GM12864 (cell line): ENCODE measurements around the gene ZFPM1.

Source experiments
- DNase-seq: peaks from one replicate; pipeline ENCODE4 v3.0.0-alpha.2; 2011; ENCODE audit warnings: low read depth
- H3K4me3 ChIP-seq: 2 replicates; pipeline ENCODE4 v1.5.1; 2011; ENCODE audit warnings: mild to moderate bottlenecking, low read depth, low read length, control low read depth
- CTCF ChIP-seq: IDR thresholded peaks from 2 replicates; pipeline ENCODE4 v1.5.1; 2011; ENCODE audit warnings: low read depth, mild to moderate bottlenecking, moderate library complexity, low read length, control low read depth, inconsistent platforms; ENCODE audit errors: missing control alignments

Gene ZFPM1

DNA sequence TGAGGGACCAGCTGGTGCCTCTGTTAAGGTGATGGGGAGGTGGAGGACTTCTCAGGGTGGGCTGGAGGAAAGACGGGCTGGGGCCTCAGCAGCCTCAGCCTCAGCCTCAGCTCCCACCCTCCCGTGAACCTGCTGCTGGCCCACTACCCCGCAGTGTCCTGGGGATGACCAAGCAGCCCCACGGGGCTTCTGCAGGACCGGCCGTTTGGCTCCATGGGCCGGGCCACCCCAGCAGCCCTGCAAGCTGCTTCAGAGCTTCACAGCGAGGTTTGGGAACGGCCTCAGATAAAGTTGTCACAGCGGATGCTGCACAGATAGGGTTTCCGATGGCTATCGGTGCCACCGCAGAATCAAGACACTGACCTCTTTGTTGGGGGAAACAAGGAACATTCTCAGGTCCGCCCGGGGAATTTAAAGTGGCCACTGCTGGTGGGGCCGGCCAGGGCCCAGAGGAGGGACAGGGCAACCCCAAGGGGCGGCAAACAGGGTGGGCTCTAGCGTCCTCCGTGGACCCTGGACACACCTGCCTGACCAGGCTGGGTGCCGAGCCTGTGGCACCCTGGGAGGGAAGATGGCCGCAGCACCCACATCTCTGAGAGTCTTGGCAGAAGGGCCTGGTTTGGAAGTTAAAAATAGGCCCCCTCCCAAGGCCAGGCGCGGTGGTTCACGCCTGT lies 69.3 kb downstream of the ZFPM1 start:
- TF ChIP-seq CTCF, result no peak
- no peak for DNase-seq
- no peak overlapping the region for H3K4me3 ChIP-seq

- DNase-seq, result no peak
- H3K4me3 ChIP-seq, result no peak overlapping the region
- TF ChIP-seq CTCF, result no peak
These were observed 70.5 kb downstream of the ZFPM1 start for GRCh38 chr16:88523309-88524161.

GRCh38 chr16:88524274-88524972 lies 71.3 kb downstream of the ZFPM1 start:
- no peak overlapping the region for H3K4me3 ChIP-seq
- DNase-seq, result no peak
- no peak for TF ChIP-seq CTCF

DNA sequence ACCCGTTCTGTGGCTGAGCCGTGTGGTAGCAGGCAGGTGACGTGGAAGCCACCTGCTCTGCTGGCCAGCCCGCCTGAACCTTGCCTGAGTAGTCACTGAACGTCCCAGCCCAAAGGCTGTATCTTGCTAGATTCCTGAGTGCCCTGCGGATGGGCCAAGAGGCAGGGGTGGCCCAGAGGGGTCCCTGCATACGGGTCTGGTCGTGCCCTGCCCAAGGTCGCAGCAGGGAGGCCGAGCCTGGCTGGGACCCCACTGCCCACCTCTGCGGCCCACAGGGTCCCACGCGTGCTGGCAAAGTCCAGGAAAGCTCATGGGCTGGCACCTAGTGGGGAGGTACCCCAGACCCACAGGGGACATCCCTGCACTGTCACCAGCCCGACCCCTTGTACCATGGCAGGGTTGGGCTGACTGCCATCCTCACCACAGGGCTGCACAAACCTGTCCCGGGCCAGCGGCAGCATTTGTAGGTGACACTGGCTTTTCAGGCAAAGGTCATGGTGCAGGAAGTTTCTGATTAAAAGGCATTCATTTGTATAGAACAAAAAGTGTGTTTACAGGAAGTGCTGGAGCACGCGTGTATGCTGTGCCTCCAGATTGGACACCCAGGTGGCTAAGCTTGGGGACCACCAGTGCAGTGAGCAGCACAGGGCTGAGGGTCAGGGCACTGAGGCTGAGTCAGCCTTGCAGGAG lies 72.0 kb downstream of the ZFPM1 start:
- H3K4me3 ChIP-seq, result no peak overlapping the region
- TF ChIP-seq CTCF, result no peak
- no peak for DNase-seq

- DNase-seq, result no peak
- H3K4me3 ChIP-seq, result no peak overlapping the region
- no peak for TF ChIP-seq CTCF
These were observed 72.5 kb downstream of the ZFPM1 start for GRCh38 chr16:88525663-88525990.

DNA sequence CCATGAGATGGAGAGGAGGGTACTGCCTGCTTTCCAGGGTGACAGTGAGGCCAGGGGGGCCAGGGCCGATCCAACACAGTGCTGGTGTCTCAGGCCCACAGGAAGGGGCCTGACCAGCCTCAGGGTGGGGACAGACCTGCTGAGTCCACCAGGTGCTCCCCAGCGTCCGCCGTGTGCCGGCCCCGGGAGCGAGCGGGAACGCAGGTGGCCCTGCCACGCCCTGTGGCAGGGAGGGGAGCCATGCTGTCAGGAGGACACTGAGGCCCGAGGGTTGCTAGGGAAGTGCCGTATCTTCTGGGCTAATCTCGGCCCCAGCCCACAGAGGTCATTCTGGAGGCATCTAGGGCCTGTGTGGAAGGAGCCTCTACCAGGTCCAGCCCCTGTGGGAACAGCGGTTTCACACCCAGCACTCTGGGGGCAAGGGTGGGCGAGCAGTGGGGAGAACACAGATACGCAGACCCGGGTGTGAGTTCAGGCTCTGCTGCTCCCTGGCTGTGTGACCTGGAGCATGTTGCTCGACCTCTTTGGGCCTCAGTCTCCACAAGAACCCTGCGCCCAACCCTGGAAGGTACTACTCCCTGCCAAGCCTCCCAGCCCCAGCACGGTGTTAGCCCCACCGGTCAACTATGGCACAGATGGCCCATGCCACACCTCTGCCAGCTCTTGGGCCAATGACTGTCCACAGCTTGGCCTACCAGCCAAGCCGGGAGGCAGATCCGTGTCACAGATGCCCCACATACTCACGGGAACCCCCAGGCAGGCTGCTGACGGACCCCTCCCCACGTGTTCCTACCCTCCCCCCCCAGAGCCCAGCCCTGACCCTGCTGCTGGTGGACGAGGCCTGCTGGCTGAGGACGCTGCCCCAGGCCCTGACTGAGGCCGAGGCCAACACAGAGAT lies 73.2 kb downstream of the ZFPM1 start:
- no peak overlapping the region for H3K4me3 ChIP-seq
- no peak for DNase-seq
- no peak for TF ChIP-seq CTCF
